Liver (tissue), 9 donors: ENCODE data around the gene OAS2. TPM values are rescaled to one million over a fixed set of nuclear protein-coding genes. Genes with fewer than 3 reads are reported as not detected.
"Not testable (repeated sequence)": the region's sequence is repeated elsewhere in the genome, so short reads cannot be mapped to it uniquely, and the experiment has no call there.

Experiments
- DNase-seq: peaks from one replicate; pipeline ENCODE4 v3.0.0-alpha.2; 2017; ENCODE audit warnings: low spot score
- H3K27ac ChIP-seq, 2 donors: one replicate each; pipeline ENCODE4 v1.7.0; 2013; ENCODE audit warnings: inconsistent platforms in 2 of 2, low read length in 2 of 2, control low read depth in 1 of 2, low read depth in 1 of 2, mild to moderate bottlenecking in 1 of 2
- H3K27me3 ChIP-seq, 4 donors: one replicate each; pipeline versions ENCODE4 v1.6.1 to v1.7.0; 2013; ENCODE audit warnings: low read length in 3 of 4, inconsistent platforms in 1 of 4, mild to moderate bottlenecking in 1 of 4, moderate library complexity in 1 of 4; ENCODE audit not compliant: control insufficient read depth in 4 of 4, insufficient read depth in 4 of 4
- H3K36me3 ChIP-seq, 4 donors: one replicate each; pipeline versions ENCODE4 v1.6.1 to v1.7.0; 2013; ENCODE audit warnings: low read length in 3 of 4, mild to moderate bottlenecking in 3 of 4, low read depth in 1 of 4, moderate library complexity in 1 of 4; ENCODE audit not compliant: control insufficient read depth in 4 of 4, insufficient read depth in 3 of 4
- H3K4me1 ChIP-seq, 4 donors: one replicate each; pipeline versions ENCODE4 v1.6.1 to v1.7.0; 2013; ENCODE audit warnings: low read length in 3 of 4, mild to moderate bottlenecking in 3 of 4, moderate library complexity in 1 of 4; ENCODE audit not compliant: control insufficient read depth in 4 of 4, insufficient read depth in 4 of 4
- H3K4me3 ChIP-seq, 3 donors: one replicate each; pipeline versions ENCODE4 v1.6.1 to v1.7.0; 2013; ENCODE audit warnings: low read length in 3 of 3, control low read depth in 1 of 3, low read depth in 1 of 3, mild to moderate bottlenecking in 1 of 3
- H3K9ac ChIP-seq, 2 donors: one replicate each; pipeline ENCODE4 v1.7.0; 2013; ENCODE audit warnings: low read length in 2 of 2, mild to moderate bottlenecking in 2 of 2, moderate library complexity in 2 of 2, control low read depth in 1 of 2, low read depth in 1 of 2
- H3K9me3 ChIP-seq, 4 donors: one replicate each; pipeline versions ENCODE4 v1.6.1 to v1.7.0; 2013; ENCODE audit warnings: low read length in 3 of 4; ENCODE audit not compliant: control insufficient read depth in 4 of 4
- ATF3 ChIP-seq: IDR thresholded peaks from 2 replicates; pipeline ENCODE4 v1.6.1; 2016; ENCODE audit warnings: antibody characterized with exemption
- CTCF ChIP-seq: fragments of 150-350 bp; IDR thresholded peaks from 2 replicates; pipeline ENCODE4 v1.5.1; 2017; ENCODE audit warnings: improper control_type of control experiment, low read depth, low read length; ENCODE audit not compliant: missing input control
- EGR1 ChIP-seq, 2 donors: IDR thresholded peaks; 2 replicates each; pipeline ENCODE4 v1.6.1; 2016 to 2018; ENCODE audit warnings: antibody characterized with exemption in 2 of 2, low read depth in 2 of 2
- FOXA2 ChIP-seq: IDR thresholded peaks from 2 replicates; pipeline ENCODE4 v1.6.1; 2016; ENCODE audit warnings: antibody characterized with exemption
- GABPA ChIP-seq, 2 donors: IDR thresholded peaks in 1 of 2; conservative IDR thresholded peaks in 1 of 2; 2 replicates each; pipeline ENCODE4 v1.6.1; 2016; ENCODE audit warnings: antibody characterized with exemption in 2 of 2, mild to moderate bottlenecking in 1 of 2, moderate library complexity in 1 of 2
- HNF4A ChIP-seq, 2 donors: conservative IDR thresholded peaks; 2 replicates each; pipeline ENCODE4 v1.6.1; 2016; ENCODE audit warnings: antibody characterized with exemption in 2 of 2, mild to moderate bottlenecking in 2 of 2
- HNF4G ChIP-seq: IDR thresholded peaks from 2 replicates; pipeline ENCODE4 v1.6.1; 2016; ENCODE audit warnings: antibody characterized with exemption
- MAX ChIP-seq: IDR thresholded peaks from 2 replicates; pipeline ENCODE4 v1.6.1; 2016; ENCODE audit warnings: antibody characterized with exemption
- NR2F2 ChIP-seq: IDR thresholded peaks from 2 replicates; pipeline ENCODE4 v1.6.1; 2016; ENCODE audit warnings: antibody characterized with exemption
- RAD21 ChIP-seq, 2 donors: IDR thresholded peaks; 2 replicates each; pipeline ENCODE4 v1.6.1; 2016; ENCODE audit warnings: antibody characterized with exemption in 2 of 2, mild to moderate bottlenecking in 2 of 2
- REST ChIP-seq: IDR thresholded peaks from 2 replicates; pipeline ENCODE4 v1.6.1; 2016; ENCODE audit warnings: antibody characterized with exemption, mild to moderate bottlenecking
- RXRA ChIP-seq, 2 donors: IDR thresholded peaks; 2 replicates each; pipeline ENCODE4 v1.6.1; 2017 to 2018; ENCODE audit warnings: antibody characterized with exemption in 2 of 2, mild to moderate bottlenecking in 1 of 2
- SP1 ChIP-seq: IDR thresholded peaks from 2 replicates; pipeline ENCODE4 v1.6.1; 2018; ENCODE audit warnings: antibody characterized with exemption, mild to moderate bottlenecking
- YY1 ChIP-seq: IDR thresholded peaks from 2 replicates; pipeline ENCODE4 v1.6.1; 2016; ENCODE audit warnings: antibody characterized with exemption, mild to moderate bottlenecking
- ZBTB33 ChIP-seq: IDR thresholded peaks from 2 replicates; pipeline ENCODE4 v1.6.1; 2016; ENCODE audit warnings: antibody characterized with exemption
- WGBS: extraction: QIAGEN DNeasy Blood & Tissue Kit; methylation state at CpG from one replicate; pipeline ENCODE4 v1.1.7; 2013; 5-methylcytosine and 5-hydroxymethylcytosine counted together
- polyA plus RNA-seq, 2 donors: library from polyadenylated mRNA; stranded (reverse) in 1 of 2; unstranded in 1 of 2; fragments of 200-250 nt in 1 of 2; fragments of >200 nt in 1 of 2; fragmentation: Nextera tagmentation in 1 of 2; extraction: Ambion mirVana in 1 of 2; gene quantifications; one replicate each; pipeline versions ENCODE4 v1.2.1 to v1.2.3, GENCODE V29; 2013 to 2015
- total RNA-seq, 2 donors: library from RNA; depleted of rRNA; stranded (reverse); fragments of >200 nt; gene quantifications; one replicate each; pipeline ENCODE4 v1.2.3, GENCODE V29; 2014
- donor health status: healthy.
- donor health status: healthy.
- donor health status: healthy.
- donor health status: healthy.
- donor health status: healthy.

The OAS2 gene
- total and polyA plus RNA-seq, 4 donors = 3.3 to 9.4 (median 6.9) TPM

GRCh38 chr12:112987561-112987960 lies 9.2 kb downstream of the OAS2 start (continued):
- TF ChIP-seq CTCF (no peak), HNF4A (conservative IDR thresholded peaks at IDR 0.05) (no peak), EGR1 (IDR thresholded peaks at IDR 0.05; ENCODE audit: low read depth in 2 of 2) (no peak)

GRCh38 chr12:112988224-112988623 lies 9.9 kb downstream of the OAS2 start:
- Histone ChIP-seq H3K4me1 (peaks cover 0 to 4% (median 3%) of the 10 kb centered on the region in 4 donors), H3K27me3 (no peaks in the 10 kb centered on the region), H3K36me3 (peaks cover 0 to 10% (median 1%) of the 10 kb centered on the region in 4 donors), H3K9me3 (no peaks in the 10 kb centered on the region), H3K4me3 (no peak overlapping the region), H3K9ac (no peak overlapping the region), H3K27ac (no peak overlapping the region)
- TF ChIP-seq NR2F2 (no peak), SP1 (no peak), REST (no peak), MAX (no peak), ATF3 (no peak)
- WGBS = 66% methylated on average over 3 of the region's 3 CpGs
- DNase-seq = no peak

GRCh38 chr12:112988823-112989385 lies 10.6 kb downstream of the OAS2 start:
- peaks cover 0 to 10% (median 1%) of the 10 kb centered on the region in 4 donors for H3K36me3 ChIP-seq
- not testable (repeated sequence) for H3K4me1 ChIP-seq, H3K9ac ChIP-seq, H3K27ac ChIP-seq, H3K4me3 ChIP-seq, DNase-seq, H3K9me3 ChIP-seq, H3K27me3 ChIP-seq
- WGBS = 95% methylated on average over 3 of the region's 3 CpGs

- H3K36me3 ChIP-seq = peaks cover 0 to 10% (median 1%) of the 10 kb centered on the region in 4 donors
- no peak for TF ChIP-seq HNF4G
- no peak for TF ChIP-seq GABPA (IDR thresholded peaks at IDR 0.05 in 1 of 2, conservative IDR thresholded peaks at IDR 0.05 in 1 of 2)
- no peak for TF ChIP-seq NR2F2
- no peak for TF ChIP-seq ZBTB33
- no peak for TF ChIP-seq CTCF
- no peak for TF ChIP-seq RAD21 (IDR thresholded peaks at IDR 0.05)
- TF ChIP-seq YY1 = no peak
- no peak for TF ChIP-seq RXRA (IDR thresholded peaks at IDR 0.05)
- no peak for TF ChIP-seq HNF4A (conservative IDR thresholded peaks at IDR 0.05)
- no peak for TF ChIP-seq ATF3
- no peak for TF ChIP-seq FOXA2
These were observed 11.5 kb downstream of the OAS2 start for GRCh38 chr12:112989806-112990205.

More at GRCh38 chr12:112989806-112990205, 11.5 kb downstream of the OAS2 start:
- no peak overlapping the region for H3K27ac ChIP-seq
- no peaks in the 10 kb centered on the region for H3K9me3 ChIP-seq
- no peak overlapping the region for H3K9ac ChIP-seq
- no peaks in the 10 kb centered on the region for H3K27me3 ChIP-seq
- peaks cover 0 to 18% (median 11%) of the 10 kb centered on the region in 4 donors for H3K4me1 ChIP-seq
- no peak overlapping the region for H3K4me3 ChIP-seq
- WGBS = 68% methylated on average over 1 of the region's 1 CpG
- no peak for DNase-seq
